ENCODE data around the gene SYNCRIP. TPM values are rescaled to one million over a fixed set of nuclear protein-coding genes. Genes with fewer than 3 reads are reported as not detected.

SYNCRIP gene
- total and polyA plus RNA-seq, 2 of the 13 experiments (the other 11 are each of a cell fraction or from before 2014, with no cell fraction given), result 8.1 to 112 TPM

GRCh38 chr6:85643537-85644278 is 1.0 kb upstream of the SYNCRIP start (continued):
- TF ChIP-seq HMGXB3 (CRISPR knock-in tag; IDR thresholded peaks at IDR 0.05; ENCODE audit: borderline replicate concordance) (no peak), DDIT3 (CRISPR knock-in tag; IDR thresholded peaks at IDR 0.05) (no peak), HNRNPH1 (optimal IDR thresholded peaks at IDR 0.05; ENCODE audit: low read depth, low read length) (no peak), NFE2L1 (CRISPR knock-in tag; IDR thresholded peaks at IDR 0.05; ENCODE audit: borderline replicate concordance) (no peak), ZFP36 (IDR thresholded peaks at IDR 0.05; ENCODE audit: borderline replicate concordance, low read depth, low read length, partially characterized antibody) (no peak), KLF9 (CRISPR knock-in tag; IDR thresholded peaks at IDR 0.05; ENCODE audit: low read depth) (no peak), ZNF557 (CRISPR knock-in tag; IDR thresholded peaks at IDR 0.05) (peak; percentile 39; the same call in 1 of the 2 replicates), KDM5A (IDR thresholded peaks at IDR 0.05; ENCODE audit: borderline replicate concordance, low read length) (no peak), ETV5 (CRISPR knock-in tag; IDR thresholded peaks at IDR 0.05; ENCODE audit: borderline replicate concordance) (peak; percentile 49; the same call in 1 of the 2 replicates), RELA (CRISPR knock-in tag; IDR thresholded peaks at IDR 0.05) (no peak), NCOA5 (CRISPR knock-in tag; IDR thresholded peaks at IDR 0.05) (no peak; the same call in 1 of the 2 replicates), THRA (CRISPR knock-in tag; IDR thresholded peaks at IDR 0.05; ENCODE audit: borderline replicate concordance) (0 out of 2 replicates have a peak, but pooled peaks have one; percentile 22), KAT8 (CRISPR knock-in tag; IDR thresholded peaks at IDR 0.05) (peak; percentile 70), PAWR (CRISPR knock-in tag; IDR thresholded peaks at IDR 0.05; ENCODE audit: borderline replicate concordance) (no peak), ARNT (IDR thresholded peaks at IDR 0.05) (no peak), REPIN1 (CRISPR knock-in tag; IDR thresholded peaks at IDR 0.05; ENCODE audit: borderline replicate concordance, low read depth) (peak; percentile 82; the same call in 1 of the 2 replicates), TGIF2 (CRISPR knock-in tag; IDR thresholded peaks at IDR 0.05) (no peak; the same call in 1 of the 2 replicates), ZBTB8A (CRISPR knock-in tag; IDR thresholded peaks at IDR 0.05; ENCODE audit: borderline replicate concordance, low read depth) (no peak), USF2 (IDR thresholded peaks at IDR 0.05; ENCODE audit: low read depth, low read length) (peak; percentile 67; the same call in 1 of the 2 replicates), USF2 (CRISPR knock-in tag; IDR thresholded peaks at IDR 0.05; ENCODE audit: borderline replicate concordance) (peak; percentile 51), ZSCAN30 (CRISPR knock-in tag; IDR thresholded peaks at IDR 0.05) (no peak), DR1 (CRISPR knock-in tag; IDR thresholded peaks at IDR 0.05) (no peak)

Measured in HepG2 (cell line).